GM12873 (cell line): ENCODE results near the gene FEM1B.

Experiments
- CTCF ChIP-seq: IDR thresholded peaks from 2 replicates; pipeline ENCODE4 v1.5.1; 2012; ENCODE audit warnings: low read depth, mild to moderate bottlenecking, moderate library complexity, low read length, control low read depth; ENCODE audit not compliant: insufficient read depth; ENCODE audit errors: missing control alignments

The FEM1B gene

GRCh38 chr15:68299436-68299835, 21.9 kb downstream of the FEM1B start:
- no peak for TF ChIP-seq CTCF

- no peak for TF ChIP-seq CTCF
These were observed 22.8 kb downstream of the FEM1B start for GRCh38 chr15:68300115-68300940.

- TF ChIP-seq CTCF: no peak
These were observed 23.8 kb downstream of the FEM1B start for GRCh38 chr15:68301301-68301700.

GRCh38 chr15:68302729-68303128, 25.2 kb downstream of the FEM1B start:
- TF ChIP-seq CTCF: no peak

GRCh38 chr15:68303134-68303533, 25.6 kb downstream of the FEM1B start:
- no peak for TF ChIP-seq CTCF

GRCh38 chr15:68303560-68304436, 26.3 kb downstream of the FEM1B start:
- TF ChIP-seq CTCF: no peak
